GM19452 (cell line): Measurements from ENCODE around the gene COL23A1.

ENCODE experiments used
- ATAC-seq: cut with Tn5 transposase; IDR thresholded peaks from one replicate; pipeline ENCODE4 v1.9.1; 2021; ENCODE audit not compliant: unreplicated experiment

COL23A1 gene

DNA sequence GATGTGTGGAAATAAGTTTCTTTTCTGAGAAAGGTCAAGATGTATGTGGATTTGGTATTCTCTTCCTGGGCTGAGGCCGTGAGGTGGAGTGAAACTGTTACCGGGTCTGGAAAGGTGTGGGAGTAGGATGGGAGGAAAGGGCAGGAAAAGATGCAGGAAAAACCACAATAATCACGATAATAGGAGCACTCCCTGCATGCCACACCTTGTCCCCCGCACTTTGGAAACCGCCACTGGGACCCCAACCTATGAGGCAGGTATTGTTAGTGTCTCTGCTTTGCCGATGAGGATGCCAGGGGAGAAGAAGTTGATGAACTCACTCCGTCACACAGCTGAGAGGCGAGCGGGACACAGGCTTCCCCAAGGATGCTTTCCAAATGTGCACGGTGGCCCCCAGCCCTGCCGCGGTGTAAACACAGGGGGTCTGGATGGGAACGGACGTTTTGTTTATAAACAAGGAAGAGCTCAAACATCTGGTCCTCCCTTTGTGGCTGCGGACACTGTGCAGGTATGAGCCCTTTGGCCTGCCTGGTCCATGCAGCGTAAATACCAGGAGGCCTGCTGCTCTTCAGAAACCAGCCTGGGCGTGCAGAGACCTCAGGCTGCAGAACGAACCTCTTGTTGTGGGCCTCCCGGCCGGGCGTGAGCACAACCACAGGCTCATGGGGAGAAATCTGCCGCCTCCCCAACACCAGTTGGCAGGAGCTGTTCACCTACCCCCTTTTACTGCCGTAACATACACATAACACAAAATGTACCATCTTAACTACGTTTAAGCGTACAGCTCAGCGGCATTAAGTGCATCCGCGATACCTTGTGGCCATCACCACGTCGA lies 126.7 kb downstream of the COL23A1 start:
- ATAC-seq, result no peak

GRCh38 chr5:178462816-178463215 lies 127.4 kb downstream of the COL23A1 start:
- no peak for ATAC-seq

DNA sequence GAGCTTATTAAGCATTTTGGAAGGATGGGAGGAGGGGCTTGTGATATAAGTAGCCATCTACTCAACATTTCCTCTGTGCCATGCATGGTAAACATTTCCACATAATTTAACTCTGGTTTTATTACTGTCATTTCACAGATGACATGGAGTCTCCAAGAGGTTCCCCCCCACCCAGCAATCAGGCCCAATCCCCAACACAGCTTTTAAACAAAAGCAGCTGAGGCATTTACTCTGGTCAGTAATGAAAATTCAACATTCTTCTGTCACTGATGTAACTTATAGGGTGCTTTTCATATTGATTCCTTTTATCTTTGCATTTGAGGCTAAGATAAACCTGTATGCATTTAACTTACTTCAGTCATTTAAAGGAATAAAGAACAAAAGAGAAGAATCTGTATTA lies 128.1 kb downstream of the COL23A1 start:
- ATAC-seq, result no peak

GRCh38 chr5:178461004-178461730 lies 129.0 kb downstream of the COL23A1 start:
- ATAC-seq, result no peak

- ATAC-seq, result no peak
These were observed 129.6 kb downstream of the COL23A1 start for GRCh38 chr5:178460598-178460997.

- ATAC-seq, result no peak
These were observed 130.0 kb downstream of the COL23A1 start for GRCh38 chr5:178460174-178460573.

DNA sequence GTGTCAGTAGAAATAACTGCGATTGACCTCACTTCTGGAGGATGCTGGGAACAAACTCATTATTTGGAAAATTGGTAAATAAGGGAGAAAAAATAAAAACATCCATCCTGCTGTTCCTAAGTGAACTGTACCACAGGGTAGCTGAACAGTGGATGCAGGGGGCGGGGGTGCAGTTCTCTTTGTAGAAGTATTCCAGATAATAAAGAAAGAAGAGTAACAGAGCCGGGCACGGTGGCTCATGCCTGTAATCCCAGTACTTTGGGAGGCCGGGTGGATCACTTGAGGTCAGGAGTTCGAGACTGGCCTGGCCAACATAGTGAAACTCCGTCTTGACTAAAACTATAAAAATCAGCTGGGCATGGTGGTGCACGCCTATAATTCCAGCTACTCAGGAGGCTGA lies 132.1 kb downstream of the COL23A1 start:
- ATAC-seq, result no peak

DNA sequence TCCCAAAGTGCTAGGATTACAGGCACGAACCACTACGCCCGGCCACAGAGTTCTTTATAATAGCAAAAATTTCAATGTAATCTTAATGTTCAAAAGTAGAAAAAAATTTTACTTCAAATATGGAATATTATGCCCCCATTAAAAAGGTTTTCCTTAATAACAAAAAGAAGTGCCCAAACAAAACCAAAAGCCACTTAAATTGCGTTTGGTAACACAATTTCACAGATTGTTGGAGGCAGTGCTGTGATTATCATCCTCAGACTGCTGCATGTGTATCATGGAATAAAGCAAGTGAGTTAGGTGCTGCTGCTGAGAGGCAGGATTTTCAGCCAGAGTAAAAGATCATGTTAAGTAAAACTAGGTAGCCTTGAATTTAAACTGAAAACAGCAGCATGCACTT lies 132.7 kb downstream of the COL23A1 start:
- no peak for ATAC-seq

DNA sequence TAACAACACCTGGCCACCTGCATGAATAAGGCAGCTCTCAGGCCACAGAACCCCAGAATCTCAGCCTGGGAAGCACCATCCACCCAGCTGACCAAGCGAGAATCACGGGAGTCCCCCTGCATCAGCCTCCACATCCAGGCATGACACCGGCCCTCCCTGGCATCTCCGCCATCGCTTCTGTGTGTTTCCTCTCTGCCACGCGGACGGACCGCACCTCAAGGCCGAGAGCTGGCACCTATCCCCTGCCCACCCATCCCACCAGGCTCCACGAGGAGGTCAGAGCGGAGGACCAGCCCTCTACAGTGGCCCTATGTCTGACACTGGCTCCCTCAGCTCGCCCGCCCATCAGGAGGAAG lies 134.7 kb downstream of the COL23A1 start:
- ATAC-seq, result no peak

GRCh38 chr5:178454821-178455479 lies 135.2 kb downstream of the COL23A1 start:
- ATAC-seq, result no peak

- no peak for ATAC-seq
These were observed 135.9 kb downstream of the COL23A1 start for GRCh38 chr5:178454303-178454702.

DNA sequence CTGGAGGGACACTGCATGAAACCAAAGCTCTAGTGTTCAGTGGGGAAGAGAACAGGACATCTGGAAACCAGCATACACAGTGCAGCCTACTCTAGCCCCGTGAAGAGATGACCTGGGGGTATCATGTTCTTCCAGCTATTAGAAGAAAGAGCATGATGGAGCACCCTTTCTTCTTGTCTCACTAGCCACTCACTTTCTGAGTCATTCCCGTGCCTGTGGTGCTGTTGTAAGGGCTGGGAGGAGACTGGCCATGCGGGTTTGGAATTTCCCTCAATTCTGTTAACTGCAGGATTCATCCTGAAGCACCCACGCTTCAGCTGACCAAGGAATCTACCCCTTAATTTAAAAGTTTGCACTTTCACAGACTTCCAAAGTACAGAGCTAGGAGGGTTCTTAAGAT lies 137.0 kb downstream of the COL23A1 start:
- ATAC-seq, result no peak

DNA sequence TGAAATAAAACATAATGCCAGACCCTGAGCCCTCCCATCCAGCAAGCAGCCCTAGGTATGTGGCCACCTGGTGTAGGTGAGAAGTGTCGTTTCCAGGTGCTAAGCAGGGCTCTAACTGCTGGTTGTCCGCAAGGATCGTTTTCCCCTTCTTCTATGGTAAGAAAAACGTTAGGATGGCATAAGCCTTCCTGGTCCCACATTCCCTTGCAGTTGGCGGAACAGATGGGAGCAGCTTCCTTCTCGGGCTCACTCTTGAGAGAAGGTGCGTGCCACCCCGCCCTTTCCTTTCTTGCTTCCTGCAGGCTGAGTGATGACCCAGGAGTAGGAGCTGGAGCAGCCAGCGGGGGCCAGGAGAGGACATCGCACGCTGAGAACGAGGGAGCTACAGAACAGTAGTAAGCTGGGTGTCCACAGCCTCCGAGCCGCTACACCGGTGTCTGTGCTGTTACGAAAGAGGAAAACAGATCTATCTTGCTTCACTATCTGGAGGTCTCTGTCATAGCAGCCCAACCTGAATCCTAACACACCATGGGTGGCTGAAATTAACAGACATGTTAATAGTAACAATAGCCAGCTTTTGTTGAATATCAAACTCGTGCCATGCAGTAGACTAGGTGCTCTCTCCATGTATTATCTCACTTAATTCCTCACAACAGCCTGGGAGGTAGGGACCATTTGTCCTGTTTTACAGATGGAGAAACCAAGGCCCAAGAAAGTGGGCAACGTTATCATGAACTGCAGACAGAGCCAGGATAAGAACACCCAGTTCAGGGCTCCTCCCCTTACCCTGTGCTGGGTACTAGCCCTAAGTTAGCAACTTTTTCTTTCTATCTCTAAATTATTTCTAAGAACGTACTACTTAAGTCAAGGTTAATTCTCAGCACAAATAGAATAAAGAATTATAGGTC lies 139.8 kb downstream of the COL23A1 start:
- no peak for ATAC-seq

DNA sequence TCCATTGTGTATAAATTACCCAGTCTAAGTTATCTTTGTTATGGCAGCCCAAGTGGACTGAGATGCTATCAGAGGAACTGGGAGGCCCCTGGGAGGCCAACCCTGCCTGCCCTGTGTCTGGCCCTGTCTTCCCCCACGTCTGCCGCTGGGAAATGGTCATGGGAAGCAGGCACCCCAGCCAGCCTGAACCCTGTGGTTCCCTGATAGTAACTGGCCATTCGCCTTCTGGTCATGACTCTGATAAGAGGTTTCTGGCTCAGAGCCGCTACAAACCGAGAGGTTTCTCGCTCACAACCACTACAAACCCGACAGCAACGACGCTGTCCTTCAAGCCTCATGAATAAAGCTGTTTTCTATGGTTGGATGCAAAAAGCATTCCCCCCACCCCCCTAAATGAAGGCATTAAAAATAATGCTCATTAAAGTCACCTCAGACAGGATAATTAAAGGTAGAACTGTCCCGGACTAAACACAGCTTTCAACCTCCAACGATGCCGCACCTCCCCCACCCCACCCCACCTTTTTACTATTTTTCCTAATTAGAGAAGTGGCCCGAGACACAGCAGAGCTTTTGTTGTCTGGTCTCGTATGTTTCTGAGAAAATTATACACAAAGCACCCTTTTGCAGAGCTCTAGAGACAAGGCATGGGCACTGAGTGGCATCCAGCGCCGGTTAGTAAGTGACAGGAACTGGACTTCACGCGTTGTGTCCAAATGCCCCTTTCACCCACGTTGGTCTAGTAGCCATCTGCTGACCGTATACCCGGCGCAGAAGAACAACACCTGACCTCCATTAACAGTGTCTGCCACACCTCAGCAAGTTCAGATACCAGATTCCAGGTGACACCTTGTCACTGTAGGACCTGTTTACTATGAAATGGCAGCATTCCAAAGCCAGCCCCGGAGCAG lies 140.8 kb downstream of the COL23A1 start:
- no peak for ATAC-seq

DNA sequence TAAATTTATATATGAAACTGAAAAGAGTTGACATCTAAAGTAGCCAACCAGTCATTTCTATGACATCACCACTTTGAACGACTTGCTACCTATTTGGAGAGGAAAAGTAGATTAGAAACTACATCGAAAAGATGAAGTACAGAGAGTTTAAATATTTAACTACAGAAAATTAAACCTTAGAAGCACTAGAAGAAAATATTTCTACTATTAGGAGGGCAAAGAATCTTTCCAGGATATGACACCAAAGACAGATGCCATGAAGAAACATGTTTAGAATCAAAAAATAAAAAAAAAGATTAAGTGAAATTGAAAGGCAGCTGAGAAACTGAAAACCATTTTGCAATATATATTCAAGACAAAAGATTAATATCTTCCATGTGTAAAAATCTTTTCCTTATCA lies 144.7 kb downstream of the COL23A1 start:
- no peak for ATAC-seq

GRCh38 chr5:178442405-178443257 lies 147.6 kb downstream of the COL23A1 start:
- no peak for ATAC-seq

DNA sequence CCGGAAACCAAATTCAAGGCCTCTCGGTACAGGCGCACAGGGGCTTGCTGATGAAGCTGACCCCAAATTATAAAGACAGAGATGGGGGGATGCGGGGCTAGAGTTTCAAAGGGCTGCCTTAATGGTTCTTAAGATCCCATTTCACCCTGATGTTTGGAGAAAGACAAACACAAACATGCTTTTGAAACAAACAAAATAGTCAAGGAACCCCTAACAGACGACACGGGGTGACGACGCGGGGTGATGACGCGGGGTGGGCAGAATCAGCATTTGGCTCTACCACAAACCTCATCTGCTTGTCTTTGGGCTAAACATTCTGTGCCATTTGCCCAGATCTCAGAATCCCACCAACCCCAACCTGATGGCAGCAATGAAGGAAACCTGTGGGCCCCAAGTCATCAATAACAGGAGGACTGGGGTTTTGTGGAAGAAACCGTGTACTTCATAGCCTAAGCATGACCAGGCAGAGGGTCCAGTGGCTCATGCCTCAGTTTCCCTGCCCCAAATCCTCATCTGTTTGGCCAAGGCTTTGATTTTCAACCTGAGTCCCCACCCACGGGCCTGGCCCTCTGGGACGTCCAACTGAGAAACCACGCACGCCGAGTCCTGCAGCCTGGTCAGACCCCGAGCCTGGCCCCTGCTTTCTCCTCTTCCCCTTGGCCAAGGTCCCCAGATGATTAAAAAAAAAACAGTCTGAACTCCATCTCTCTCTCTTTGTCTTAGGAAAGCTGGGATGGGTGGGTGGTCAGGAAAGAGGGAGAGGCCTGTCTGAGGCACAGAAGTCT lies 148.5 kb downstream of the COL23A1 start:
- no peak for ATAC-seq

GRCh38 chr5:178440181-178440580 lies 150.0 kb downstream of the COL23A1 start:
- no peak for ATAC-seq
